Activated T-helper 2 cell treated with anti-CD3 and anti-CD28 coated beads, Interferon-gamma antibody, Interleukin-2, Interleukin-4, amounts not matched to agents 10 μg/mL and 5 μg/mL and 100 μg/mL, durations not matched to agents 14 hours and 24 hours and 36 hours (primary cell): ENCODE results near the gene MAGI2. TPM values are rescaled to one million over a fixed set of nuclear protein-coding genes. Genes with fewer than 3 reads are reported as not detected.

Source experiments
- DNase-seq: peaks from one replicate; pipeline ENCODE4 v3.0.0; 2021; ENCODE audit warnings: low spot score
- H3K27ac Mint-ChIP-seq: one replicate; pipeline ENCODE4 v1.8.0; 2021; ENCODE audit warnings: mixed read lengths
- H3K27me3 Mint-ChIP-seq: one replicate; pipeline ENCODE4 v1.8.0; 2021; ENCODE audit warnings: low read depth, mixed read lengths
- H3K36me3 Mint-ChIP-seq: one replicate; pipeline ENCODE4 v1.8.0; 2021; ENCODE audit warnings: low read depth, mixed read lengths
- H3K4me1 Mint-ChIP-seq: one replicate; pipeline ENCODE4 v1.8.0; 2021; ENCODE audit warnings: low read depth, mixed read lengths
- H3K4me3 Mint-ChIP-seq: one replicate; pipeline ENCODE4 v1.8.0; 2021; ENCODE audit warnings: low read depth, mild to moderate bottlenecking, moderate library complexity, mixed read lengths
- H3K9me3 Mint-ChIP-seq: one replicate; pipeline ENCODE4 v1.8.0; 2021; ENCODE audit warnings: mixed read lengths
- intact Hi-C: fragments of 100-400 bp; cut with micrococcal nuclease; formaldehyde crosslinking; loops from one replicate; pipeline ENCODE4 v1.15.1; 2023
- total RNA-seq: library from RNA; stranded (reverse); gene quantifications from 2 replicates; pipeline ENCODE4 v1.2.3, GENCODE V29; 2022

MAGI2 gene
- total RNA-seq, 1 donor from 2014 or later = 0.21 TPM

DNA sequence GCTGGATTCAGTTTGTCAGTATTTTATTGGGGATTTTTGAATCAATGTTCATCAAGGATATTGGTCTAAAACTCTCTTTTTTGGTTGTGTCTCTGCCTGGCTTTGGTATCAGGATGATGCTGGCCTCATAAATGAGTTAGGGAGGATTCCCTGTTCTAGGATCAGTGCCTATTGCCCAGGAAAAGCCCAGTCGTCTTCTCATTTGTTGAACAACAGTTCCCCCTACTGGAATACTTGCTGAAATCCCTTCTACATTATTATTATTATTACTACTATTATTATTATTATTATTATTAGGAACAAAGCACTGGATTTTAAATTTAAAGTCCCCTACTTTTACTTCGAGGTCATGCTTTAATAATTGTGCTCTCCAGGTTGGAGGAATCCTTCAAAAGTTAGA lies 528.9 kb downstream of the MAGI2 start:
- no peak for DNase-seq
- Mint-ChIP-seq H3K4me1 (no peaks in the 10 kb centered on the region), H3K4me3 (no peak overlapping the region), H3K27me3 (no peaks in the 10 kb centered on the region), H3K27ac (no peak overlapping the region), H3K9me3 (peaks cover 4% of the 10 kb centered on the region), H3K36me3 (no peaks in the 10 kb centered on the region)
- intact Hi-C loops = no loop called here

GRCh38 chr7:78912781-78913180 lies 540.7 kb downstream of the MAGI2 start:
- no peaks in the 10 kb centered on the region for H3K27me3 Mint-ChIP-seq
- DNase-seq = no peak
- peaks cover 10% of the 10 kb centered on the region for H3K9me3 Mint-ChIP-seq
- H3K4me3 Mint-ChIP-seq = no peak overlapping the region
- H3K4me1 Mint-ChIP-seq = no peaks in the 10 kb centered on the region
- H3K27ac Mint-ChIP-seq = no peak overlapping the region
- H3K36me3 Mint-ChIP-seq = no peaks in the 10 kb centered on the region
- intact Hi-C loops = no loop called here

DNA sequence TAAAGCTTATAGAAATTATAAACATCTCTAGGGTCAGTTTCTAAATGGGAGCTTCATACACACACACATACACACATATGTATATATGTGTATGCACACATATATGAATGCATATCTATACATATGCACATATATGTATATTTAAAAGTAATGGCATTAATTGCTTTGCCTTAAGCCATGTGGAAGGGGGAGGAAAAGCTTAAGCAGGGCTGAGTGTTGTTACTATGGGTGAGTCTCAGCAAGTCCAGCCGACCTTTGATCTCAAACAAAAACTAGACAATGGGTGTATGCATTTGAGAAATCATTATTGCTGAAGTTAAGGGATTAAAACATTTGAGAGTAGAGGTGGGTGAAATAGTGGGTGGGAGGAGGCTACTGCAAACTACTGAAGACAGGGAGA lies 546.7 kb downstream of the MAGI2 start:
- DNase-seq = no peak
- H3K4me1 Mint-ChIP-seq = no peaks in the 10 kb centered on the region
- peaks cover 14% of the 10 kb centered on the region for H3K9me3 Mint-ChIP-seq
- H3K27ac Mint-ChIP-seq = no peak overlapping the region
- no peaks in the 10 kb centered on the region for H3K36me3 Mint-ChIP-seq
- intact Hi-C loops = no loop called here
- H3K4me3 Mint-ChIP-seq = no peak overlapping the region
- no peaks in the 10 kb centered on the region for H3K27me3 Mint-ChIP-seq

DNA sequence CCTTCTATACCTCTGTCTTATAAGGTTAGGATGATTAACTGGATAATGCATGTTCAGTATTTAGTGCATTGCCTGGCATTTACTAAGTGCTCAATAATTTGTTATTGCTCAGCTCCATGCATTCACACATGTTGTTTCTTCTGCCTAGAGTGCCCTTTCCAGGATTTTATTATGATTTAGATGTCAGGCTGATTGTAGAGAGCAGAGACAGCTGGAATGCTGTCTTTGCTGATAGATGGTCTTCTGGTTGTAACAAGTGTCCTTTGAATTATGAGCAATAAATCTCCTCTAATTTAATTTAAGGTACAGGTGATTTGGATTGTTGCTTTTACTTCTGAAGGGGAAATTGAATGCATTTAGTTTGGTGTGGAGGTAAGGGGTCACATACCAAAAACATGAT lies 548.0 kb downstream of the MAGI2 start:
- H3K36me3 Mint-ChIP-seq = no peaks in the 10 kb centered on the region
- no peaks in the 10 kb centered on the region for H3K4me1 Mint-ChIP-seq
- peaks cover 14% of the 10 kb centered on the region for H3K9me3 Mint-ChIP-seq
- H3K27me3 Mint-ChIP-seq = no peaks in the 10 kb centered on the region
- H3K27ac Mint-ChIP-seq = no peak overlapping the region
- DNase-seq = no peak
- no peak overlapping the region for H3K4me3 Mint-ChIP-seq
- intact Hi-C loops = no loop called here

- Mint-ChIP-seq H3K4me3 (no peak overlapping the region), H3K27me3 (no peaks in the 10 kb centered on the region), H3K9me3 (peaks cover 14% of the 10 kb centered on the region), H3K4me1 (no peaks in the 10 kb centered on the region), H3K36me3 (no peaks in the 10 kb centered on the region), H3K27ac (no peak overlapping the region)
- DNase-seq = no peak
- intact Hi-C loops = no loop called here
These were observed 548.5 kb downstream of the MAGI2 start for GRCh38 chr7:78904983-78905382.

DNA sequence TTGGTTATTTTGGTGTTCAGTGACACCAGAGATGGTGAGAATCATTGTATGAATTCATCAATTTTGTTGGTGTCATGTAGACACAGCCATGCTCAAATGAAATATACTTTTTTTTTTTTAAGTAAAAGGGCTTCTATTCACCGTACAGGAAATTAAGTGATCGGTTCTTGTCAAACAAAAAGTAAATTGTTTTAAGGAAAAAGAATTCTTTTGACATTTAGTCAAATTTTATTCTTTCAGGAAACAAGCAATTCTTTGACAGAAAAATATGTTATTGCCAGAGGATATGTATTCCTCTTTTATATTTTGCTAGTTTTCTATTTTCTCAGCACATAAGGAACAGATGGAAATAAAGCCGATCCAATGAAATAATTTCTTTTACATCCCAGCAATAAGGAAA lies 551.9 kb downstream of the MAGI2 start:
- Mint-ChIP-seq H3K4me3 (no peak overlapping the region), H3K27me3 (no peaks in the 10 kb centered on the region), H3K9me3 (peaks cover 14% of the 10 kb centered on the region), H3K27ac (no peak overlapping the region), H3K4me1 (no peaks in the 10 kb centered on the region), H3K36me3 (no peaks in the 10 kb centered on the region)
- intact Hi-C loops = no loop called here
- DNase-seq = no peak

DNA sequence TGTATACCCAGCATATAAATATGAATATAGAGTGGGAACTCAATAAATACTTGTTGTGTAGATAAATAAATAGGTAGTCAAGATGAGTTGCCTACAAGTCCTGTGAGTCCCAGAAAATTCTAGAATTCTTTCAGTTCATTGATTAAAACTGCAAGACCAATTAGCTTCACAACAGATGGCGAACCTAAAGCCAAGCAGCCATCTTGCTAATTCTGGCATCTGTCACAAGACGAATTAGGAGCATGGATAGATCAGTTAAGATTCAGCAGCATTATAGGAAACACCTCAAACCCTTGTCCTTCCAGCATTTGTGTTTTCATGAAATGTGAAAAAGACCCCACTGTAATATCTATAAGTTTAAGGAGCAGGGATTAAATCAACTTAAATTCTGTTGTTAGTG lies 552.7 kb downstream of the MAGI2 start:
- Mint-ChIP-seq H3K4me3 (no peak overlapping the region), H3K27ac (no peak overlapping the region), H3K4me1 (no peaks in the 10 kb centered on the region), H3K27me3 (no peaks in the 10 kb centered on the region), H3K36me3 (no peaks in the 10 kb centered on the region), H3K9me3 (peaks cover 11% of the 10 kb centered on the region)
- intact Hi-C loops = no loop called here
- DNase-seq = no peak

DNA sequence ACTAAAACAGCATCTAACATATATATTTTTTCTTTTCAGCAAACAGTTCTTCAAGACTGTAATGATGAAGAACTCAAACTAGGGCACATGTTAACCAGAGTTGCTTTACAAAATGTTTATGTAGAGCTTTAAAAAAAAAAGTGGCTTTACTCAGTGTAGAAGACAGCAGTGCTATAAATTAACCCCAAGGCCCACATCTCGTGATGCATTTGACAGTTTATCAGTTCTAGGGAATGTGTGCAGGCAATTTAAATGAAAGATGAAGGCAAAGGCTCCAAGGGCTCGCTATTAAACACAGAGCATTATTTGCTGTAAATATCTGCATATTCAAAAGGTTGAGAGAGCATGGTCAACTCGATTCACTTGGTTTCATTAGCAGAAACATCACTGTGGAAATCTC lies 558.1 kb downstream of the MAGI2 start:
- peaks cover 11% of the 10 kb centered on the region for H3K9me3 Mint-ChIP-seq
- H3K4me1 Mint-ChIP-seq = no peaks in the 10 kb centered on the region
- no peak overlapping the region for H3K4me3 Mint-ChIP-seq
- intact Hi-C loops = no loop called here
- no peaks in the 10 kb centered on the region for H3K36me3 Mint-ChIP-seq
- no peak for DNase-seq
- H3K27ac Mint-ChIP-seq = no peak overlapping the region
- no peaks in the 10 kb centered on the region for H3K27me3 Mint-ChIP-seq

DNA sequence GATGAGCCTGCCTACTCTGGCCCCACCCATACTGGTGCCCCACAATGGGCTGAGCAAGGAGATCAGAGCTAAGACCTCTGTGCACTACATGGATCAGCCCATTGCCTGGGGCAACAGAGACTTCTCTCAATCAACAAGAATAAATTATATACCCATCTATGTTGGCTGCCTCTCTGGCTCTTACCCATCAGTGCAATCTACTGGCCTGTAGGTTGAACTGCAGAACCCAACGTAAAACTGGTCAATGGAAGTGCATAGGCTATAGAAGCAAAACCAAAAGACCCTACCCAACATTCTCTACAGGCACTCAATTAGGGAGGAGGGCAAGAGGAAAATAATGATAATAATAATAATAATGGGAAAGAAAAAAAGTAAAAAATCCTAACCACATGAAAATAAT lies 574.3 kb downstream of the MAGI2 start:
- intact Hi-C loops = no loop called here
- DNase-seq = no peak
- H3K4me3 Mint-ChIP-seq = no peak overlapping the region
- no peaks in the 10 kb centered on the region for H3K36me3 Mint-ChIP-seq
- H3K9me3 Mint-ChIP-seq = peaks cover 20% of the 10 kb centered on the region
- H3K27me3 Mint-ChIP-seq = no peaks in the 10 kb centered on the region
- no peak overlapping the region for H3K27ac Mint-ChIP-seq
- no peaks in the 10 kb centered on the region for H3K4me1 Mint-ChIP-seq

- Mint-ChIP-seq H3K4me1 (no peaks in the 10 kb centered on the region), H3K36me3 (no peaks in the 10 kb centered on the region), H3K27ac (no peak overlapping the region), H3K9me3 (peaks cover 27% of the 10 kb centered on the region), H3K4me3 (no peak overlapping the region), H3K27me3 (no peaks in the 10 kb centered on the region)
- no peak for DNase-seq
- intact Hi-C loops = no loop called here
These were observed 580.4 kb downstream of the MAGI2 start for GRCh38 chr7:78873117-78873516.

DNA sequence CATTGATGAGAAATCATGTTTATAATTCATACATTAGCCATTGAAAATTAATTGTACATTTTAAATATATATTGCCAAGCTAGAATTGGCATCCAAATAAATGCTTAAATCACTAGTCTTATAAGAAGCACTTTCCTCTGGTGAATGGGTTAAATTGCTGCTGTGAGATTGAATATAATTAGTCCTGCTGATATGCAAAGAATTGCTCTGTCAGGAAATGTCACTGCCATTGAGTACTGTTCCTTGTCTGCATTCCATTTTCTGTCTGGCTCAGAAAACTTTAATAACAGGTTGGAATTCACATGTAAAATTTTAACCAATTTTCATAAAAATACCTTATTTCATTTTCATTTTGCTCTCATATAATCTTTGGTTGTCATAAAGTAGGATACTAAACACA lies 589.1 kb downstream of the MAGI2 start:
- Mint-ChIP-seq H3K4me3 (no peak overlapping the region), H3K27me3 (no peaks in the 10 kb centered on the region), H3K4me1 (no peaks in the 10 kb centered on the region), H3K36me3 (no peaks in the 10 kb centered on the region), H3K9me3 (peaks cover 26% of the 10 kb centered on the region), H3K27ac (no peak overlapping the region)
- intact Hi-C loops = no loop called here
- DNase-seq = no peak

DNA sequence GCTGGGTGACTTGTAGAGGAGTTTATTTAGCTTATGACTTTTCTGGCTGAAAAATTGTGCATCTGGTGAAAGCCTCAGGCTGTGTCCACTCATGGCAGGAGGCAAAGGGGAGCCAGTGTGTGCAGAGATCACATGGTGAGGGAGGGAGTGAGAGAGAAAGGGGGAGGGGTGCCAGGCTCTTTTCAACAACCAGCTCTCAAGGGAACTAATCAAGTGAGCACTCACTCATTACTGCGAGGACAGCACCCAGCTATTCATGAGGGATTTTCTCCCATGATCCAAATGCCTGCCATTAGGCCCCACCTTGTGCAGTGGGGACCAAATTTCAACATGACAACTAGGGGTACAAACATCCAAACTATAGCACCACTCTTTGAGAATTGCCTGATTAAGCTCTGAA lies 590.2 kb downstream of the MAGI2 start:
- no peak for DNase-seq
- intact Hi-C loops = no loop called here
- Mint-ChIP-seq H3K27ac (no peak overlapping the region), H3K36me3 (no peaks in the 10 kb centered on the region), H3K9me3 (peaks cover 31% of the 10 kb centered on the region), H3K4me3 (no peak overlapping the region), H3K4me1 (no peaks in the 10 kb centered on the region), H3K27me3 (no peaks in the 10 kb centered on the region)

GRCh38 chr7:78862411-78862900 lies 591.0 kb downstream of the MAGI2 start:
- no peaks in the 10 kb centered on the region for H3K27me3 Mint-ChIP-seq
- DNase-seq = no peak
- peaks cover 31% of the 10 kb centered on the region for H3K9me3 Mint-ChIP-seq
- H3K36me3 Mint-ChIP-seq = no peaks in the 10 kb centered on the region
- H3K27ac Mint-ChIP-seq = no peak overlapping the region
- no peaks in the 10 kb centered on the region for H3K4me1 Mint-ChIP-seq
- H3K4me3 Mint-ChIP-seq = no peak overlapping the region
- intact Hi-C loops = no loop called here

GRCh38 chr7:78852951-78853350 lies 600.5 kb downstream of the MAGI2 start:
- H3K27me3 Mint-ChIP-seq = no peaks in the 10 kb centered on the region
- no peaks in the 10 kb centered on the region for H3K36me3 Mint-ChIP-seq
- H3K27ac Mint-ChIP-seq = no peak overlapping the region
- no peak for DNase-seq
- H3K4me1 Mint-ChIP-seq = no peaks in the 10 kb centered on the region
- no peak overlapping the region for H3K4me3 Mint-ChIP-seq
- intact Hi-C loops = no loop called here
- H3K9me3 Mint-ChIP-seq = no peaks in the 10 kb centered on the region
